Measurements from ENCODE around the gene ARHGEF16.

The ARHGEF16 gene

DNA sequence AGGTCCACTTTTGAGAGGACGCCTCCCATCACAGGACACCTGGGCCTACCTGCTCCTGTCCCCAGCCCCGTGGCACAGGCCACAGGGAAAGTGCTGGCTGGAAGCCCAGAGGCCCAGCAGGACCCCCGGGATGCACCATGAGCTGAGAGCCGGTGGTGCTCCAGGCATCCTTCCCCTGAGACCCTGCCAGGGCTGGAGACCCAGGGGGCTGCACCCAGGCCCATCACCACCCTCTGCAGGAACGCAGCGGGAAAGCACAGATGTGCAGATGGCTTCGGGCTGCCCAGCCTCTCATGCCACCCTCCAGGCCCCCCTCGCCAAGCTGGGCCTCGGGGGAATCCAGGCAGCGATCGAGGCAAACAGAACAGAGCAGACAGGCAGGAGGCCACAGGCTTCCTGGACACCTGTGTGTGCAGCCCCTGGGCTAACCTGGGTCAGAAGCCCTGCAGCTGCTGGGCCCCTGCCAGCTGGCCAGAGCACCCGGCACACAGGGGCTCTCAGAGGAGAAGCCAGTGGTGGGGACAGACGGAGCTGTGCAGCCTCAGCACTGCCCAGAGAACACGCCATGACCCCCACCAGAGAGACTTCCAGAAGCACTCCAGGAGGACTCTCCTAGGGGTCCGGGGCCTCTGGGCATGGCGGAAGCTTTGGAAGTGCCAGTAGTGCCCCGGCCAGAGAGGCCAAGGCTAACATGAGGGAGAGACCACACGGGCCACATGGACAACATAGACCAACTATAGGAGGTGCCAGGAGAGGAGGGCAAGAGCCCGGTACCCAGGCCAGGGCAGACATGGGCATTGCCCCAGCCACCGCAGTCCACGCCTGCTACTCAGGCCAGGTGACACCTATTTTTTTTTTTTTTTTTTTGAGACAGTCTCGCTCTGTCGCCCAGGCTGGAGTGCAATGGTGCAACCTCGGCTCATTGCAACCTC, 71.4 kb downstream of the ARHGEF16 start:
- TF ChIP-seq, protein P1, sequence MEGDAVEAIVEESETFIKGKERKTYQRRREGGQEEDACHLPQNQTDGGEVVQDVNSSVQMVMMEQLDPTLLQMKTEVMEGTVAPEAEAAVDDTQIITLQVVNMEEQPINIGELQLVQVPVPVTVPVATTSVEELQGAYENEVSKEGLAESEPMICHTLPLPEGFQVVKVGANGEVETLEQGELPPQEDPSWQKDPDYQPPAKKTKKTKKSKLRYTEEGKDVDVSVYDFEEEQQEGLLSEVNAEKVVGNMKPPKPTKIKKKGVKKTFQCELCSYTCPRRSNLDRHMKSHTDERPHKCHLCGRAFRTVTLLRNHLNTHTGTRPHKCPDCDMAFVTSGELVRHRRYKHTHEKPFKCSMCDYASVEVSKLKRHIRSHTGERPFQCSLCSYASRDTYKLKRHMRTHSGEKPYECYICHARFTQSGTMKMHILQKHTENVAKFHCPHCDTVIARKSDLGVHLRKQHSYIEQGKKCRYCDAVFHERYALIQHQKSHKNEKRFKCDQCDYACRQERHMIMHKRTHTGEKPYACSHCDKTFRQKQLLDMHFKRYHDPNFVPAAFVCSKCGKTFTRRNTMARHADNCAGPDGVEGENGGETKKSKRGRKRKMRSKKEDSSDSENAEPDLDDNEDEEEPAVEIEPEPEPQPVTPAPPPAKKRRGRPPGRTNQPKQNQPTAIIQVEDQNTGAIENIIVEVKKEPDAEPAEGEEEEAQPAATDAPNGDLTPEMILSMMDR (IDR thresholded peaks at IDR 0.05; ENCODE audit: low read length), result no peak
- no peak for TF ChIP-seq EZH2 (optimal IDR thresholded peaks at IDR 0.05; ENCODE audit: low read depth, low read length)
- no peak for TF ChIP-seq EZH2phosphoT487 (IDR thresholded peaks at IDR 0.05; ENCODE audit: low read length)
- Histone ChIP-seq H3K4me2 (ENCODE audit: low read depth, low read length) (no peak overlapping the region), H3F3A (ENCODE audit: insufficient read depth, low read length) (no peaks in the 10 kb centered on the region), H4K20me1 (ENCODE audit: insufficient read depth, low read length) (no peaks in the 10 kb centered on the region), H3K27ac (ENCODE audit: low read length) (no peak overlapping the region), H3K27me3 (replicated peaks; ENCODE audit: insufficient read depth, low read length) (peaks cover 96% of the 10 kb centered on the region), H3K4me1 (ENCODE audit: low read length) (no peaks in the 10 kb centered on the region), H3K4me3 (ENCODE audit: low read length) (no peak overlapping the region), H3K79me2 (ENCODE audit: low read length) (no peaks in the 10 kb centered on the region), H3K9me2 (replicated peaks; ENCODE audit: insufficient read depth, low read length) (no peaks in the 10 kb centered on the region), H3K9ac (ENCODE audit: low read length) (no peak overlapping the region), H3K9me3 (replicated peaks; ENCODE audit: insufficient read depth, low read length) (no peaks in the 10 kb centered on the region), H3K36me3 (replicated peaks; ENCODE audit: insufficient read depth, low read length) (no peaks in the 10 kb centered on the region), H2AFZ (ENCODE audit: low read length) (no peak overlapping the region)
- DNase-seq, result no peak

DNA sequence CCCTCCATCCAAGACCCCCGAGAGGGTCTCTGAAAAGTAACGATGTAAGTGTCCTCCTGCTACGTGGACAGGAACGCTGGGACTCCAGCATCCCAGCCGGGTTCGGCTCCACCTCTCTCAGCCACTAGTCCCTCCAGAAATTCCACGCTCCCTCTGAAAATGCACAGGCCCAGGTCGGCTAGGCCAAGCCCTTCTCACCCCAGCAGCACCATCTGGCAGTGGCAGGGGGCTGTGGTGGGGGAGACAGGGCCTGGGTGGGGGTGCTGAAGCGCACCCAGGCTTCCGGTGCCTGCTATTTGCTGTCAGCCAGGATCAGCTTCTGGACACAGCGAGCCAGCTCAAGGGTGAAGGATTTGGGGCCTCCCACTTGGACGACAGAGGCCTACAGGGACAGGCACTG, 73.3 kb downstream of the ARHGEF16 start:
- H3K4me3 ChIP-seq (ENCODE audit: low read length), result no peak overlapping the region
- H4K20me1 ChIP-seq (ENCODE audit: insufficient read depth, low read length), result no peaks in the 10 kb centered on the region
- H3K9me2 ChIP-seq (replicated peaks; ENCODE audit: insufficient read depth, low read length), result no peaks in the 10 kb centered on the region
- H3K27ac ChIP-seq (ENCODE audit: low read length), result no peak overlapping the region
- TF ChIP-seq EZH2 (optimal IDR thresholded peaks at IDR 0.05; ENCODE audit: low read depth, low read length), result no peak
- TF ChIP-seq EZH2phosphoT487 (IDR thresholded peaks at IDR 0.05; ENCODE audit: low read length), result no peak
- TF ChIP-seq, protein P1 (IDR thresholded peaks at IDR 0.05; ENCODE audit: low read length), result no peak
- H3F3A ChIP-seq (ENCODE audit: insufficient read depth, low read length), result no peaks in the 10 kb centered on the region
- H3K4me2 ChIP-seq (ENCODE audit: low read depth, low read length), result no peak overlapping the region
- H3K36me3 ChIP-seq (replicated peaks; ENCODE audit: insufficient read depth, low read length), result no peaks in the 10 kb centered on the region
- no peak overlapping the region for H2AFZ ChIP-seq (ENCODE audit: low read length)
- no peak overlapping the region for H3K9ac ChIP-seq (ENCODE audit: low read length)
- peaks cover 89% of the 10 kb centered on the region for H3K27me3 ChIP-seq (replicated peaks; ENCODE audit: insufficient read depth, low read length)
- no peaks in the 10 kb centered on the region for H3K9me3 ChIP-seq (replicated peaks; ENCODE audit: insufficient read depth, low read length)
- no peaks in the 10 kb centered on the region for H3K79me2 ChIP-seq (ENCODE audit: low read length)
- DNase-seq, result no peak
- no peaks in the 10 kb centered on the region for H3K4me1 ChIP-seq (ENCODE audit: low read length)

DNA sequence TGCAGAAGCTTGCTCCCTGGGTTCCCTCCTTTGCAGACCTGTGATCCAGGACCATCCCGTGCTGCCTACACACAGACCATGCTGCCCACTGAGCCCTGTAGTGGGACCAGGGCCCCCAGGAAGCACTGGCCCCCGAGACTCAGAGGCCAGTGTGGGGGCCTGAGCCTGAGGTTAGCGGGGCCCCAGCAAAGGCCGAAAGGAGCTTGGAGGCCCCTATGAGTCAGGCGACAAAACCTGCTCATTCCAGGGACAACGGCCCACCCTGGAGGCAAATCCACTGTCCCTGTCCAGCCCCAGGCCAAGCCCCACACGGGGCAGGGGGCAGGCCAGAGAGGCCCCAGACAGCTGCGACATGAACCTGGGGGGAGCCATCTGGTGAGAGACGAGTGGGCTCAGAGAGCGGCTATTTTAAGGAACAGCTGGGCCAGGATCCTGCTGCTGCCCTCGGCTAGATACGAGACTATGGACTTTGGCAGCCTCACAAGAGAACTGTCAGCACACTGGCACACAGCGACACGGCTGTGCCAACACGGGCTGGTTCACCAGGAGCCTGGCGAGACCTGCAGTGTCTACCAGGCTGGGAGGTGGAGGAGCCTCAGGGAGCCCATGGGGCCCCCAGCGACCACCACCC, 74.7 kb downstream of the ARHGEF16 start:
- Histone ChIP-seq H3K27ac (ENCODE audit: low read length) (no peak overlapping the region), H3K79me2 (ENCODE audit: low read length) (no peaks in the 10 kb centered on the region), H4K20me1 (ENCODE audit: insufficient read depth, low read length) (no peaks in the 10 kb centered on the region), H3K9me2 (replicated peaks; ENCODE audit: insufficient read depth, low read length) (no peaks in the 10 kb centered on the region), H3K4me1 (ENCODE audit: low read length) (no peaks in the 10 kb centered on the region), H3K9me3 (replicated peaks; ENCODE audit: insufficient read depth, low read length) (no peaks in the 10 kb centered on the region), H3K4me2 (ENCODE audit: low read depth, low read length) (no peak overlapping the region), H2AFZ (ENCODE audit: low read length) (no peak overlapping the region), H3F3A (ENCODE audit: insufficient read depth, low read length) (no peaks in the 10 kb centered on the region), H3K4me3 (ENCODE audit: low read length) (no peak overlapping the region), H3K27me3 (replicated peaks; ENCODE audit: insufficient read depth, low read length) (peaks cover 89% of the 10 kb centered on the region), H3K36me3 (replicated peaks; ENCODE audit: insufficient read depth, low read length) (no peaks in the 10 kb centered on the region), H3K9ac (ENCODE audit: low read length) (no peak overlapping the region)
- TF ChIP-seq EZH2 (optimal IDR thresholded peaks at IDR 0.05; ENCODE audit: low read depth, low read length) (no peak), EZH2phosphoT487 (IDR thresholded peaks at IDR 0.05; ENCODE audit: low read length) (no peak)
- TF ChIP-seq, protein P1 (IDR thresholded peaks at IDR 0.05; ENCODE audit: low read length), result no peak
- DNase-seq, result no peak
